ENCODE data around the gene SLC17A8.
A peak's percentile ranks its signal among the peaks of the same experiment; 100 is the strongest.
"Not testable (repeated sequence)": the region's sequence is repeated elsewhere in the genome, so short reads cannot be mapped to it uniquely, and the experiment has no call there.

The SLC17A8 gene

GRCh38 chr12:100356644-100357223 lies at the start of gene SLC17A8:
TSS of gene SLC17A8 (plus strand) at chr12:100357074. CDS start at chr12:100357392, 318 bp downstream.
- DNase-seq (ENCODE audit: low read depth), result no peak

GRCh38 chr12:100308138-100308537 lies 48.7 kb upstream of the SLC17A8 start:
- DNase-seq (ENCODE audit: low read depth), result not testable (repeated sequence)

- no peak for DNase-seq (ENCODE audit: low read depth)
These were observed 45.6 kb upstream of the SLC17A8 start for GRCh38 chr12:100311317-100311716.

- DNase-seq (ENCODE audit: low read depth), result no peak
These were observed 39.5 kb upstream of the SLC17A8 start for GRCh38 chr12:100317371-100317770.

GRCh38 chr12:100324498-100324897 lies 32.4 kb upstream of the SLC17A8 start:
- DNase-seq (ENCODE audit: low read depth), result no peak

- no peak for DNase-seq (ENCODE audit: low read depth)
These were observed 30.7 kb upstream of the SLC17A8 start for GRCh38 chr12:100326208-100326607.

- DNase-seq (ENCODE audit: low read depth), result no peak
These were observed 27.1 kb upstream of the SLC17A8 start for GRCh38 chr12:100329800-100330199.

GRCh38 chr12:100331871-100332270 lies 25.0 kb upstream of the SLC17A8 start:
- DNase-seq (ENCODE audit: low read depth), result no peak

GRCh38 chr12:100332852-100333251 lies 24.0 kb upstream of the SLC17A8 start:
- no peak for DNase-seq (ENCODE audit: low read depth)

- no peak for DNase-seq (ENCODE audit: low read depth)
These were observed 19.6 kb upstream of the SLC17A8 start for GRCh38 chr12:100337299-100337698.

GRCh38 chr12:100337727-100338126 lies 19.1 kb upstream of the SLC17A8 start:
- no peak for DNase-seq (ENCODE audit: low read depth)

GRCh38 chr12:100339071-100339470 lies 17.8 kb upstream of the SLC17A8 start:
- no peak for DNase-seq (ENCODE audit: low read depth)

- not testable (repeated sequence) for DNase-seq (ENCODE audit: low read depth)
These were observed 14.0 kb upstream of the SLC17A8 start for GRCh38 chr12:100342897-100343296.

- not testable (repeated sequence) for DNase-seq (ENCODE audit: low read depth)
These were observed 12.5 kb upstream of the SLC17A8 start for GRCh38 chr12:100344351-100344750.

GRCh38 chr12:100345020-100345767 lies 11.7 kb upstream of the SLC17A8 start:
- DNase-seq (ENCODE audit: low read depth), result no peak

GRCh38 chr12:100346660-100347059 lies 10.2 kb upstream of the SLC17A8 start:
- no peak for DNase-seq (ENCODE audit: low read depth)

- peak; percentile 63 for DNase-seq (ENCODE audit: low read depth)
These were observed 8.0 kb upstream of the SLC17A8 start for GRCh38 chr12:100348657-100349454.

GRCh38 chr12:100359248-100359647 lies 2.4 kb downstream of the SLC17A8 start:
- no peak for DNase-seq (ENCODE audit: low read depth)

GRCh38 chr12:100359822-100360221 lies 2.9 kb downstream of the SLC17A8 start:
- DNase-seq (ENCODE audit: low read depth), result peak; percentile 24

- no peak for DNase-seq (ENCODE audit: low read depth)
These were observed 3.6 kb downstream of the SLC17A8 start for GRCh38 chr12:100360450-100360849.

GRCh38 chr12:100364324-100364723 lies 7.5 kb downstream of the SLC17A8 start:
- DNase-seq (ENCODE audit: low read depth), result no peak

- DNase-seq (ENCODE audit: low read depth), result no peak
These were observed 8.5 kb downstream of the SLC17A8 start for GRCh38 chr12:100365411-100365810.

GRCh38 chr12:100368066-100368465 lies 11.2 kb downstream of the SLC17A8 start:
- DNase-seq (ENCODE audit: low read depth), result no peak

All from ELR (cell line).